ENCODE results near the gene MOB3B.

MOB3B gene

DNA sequence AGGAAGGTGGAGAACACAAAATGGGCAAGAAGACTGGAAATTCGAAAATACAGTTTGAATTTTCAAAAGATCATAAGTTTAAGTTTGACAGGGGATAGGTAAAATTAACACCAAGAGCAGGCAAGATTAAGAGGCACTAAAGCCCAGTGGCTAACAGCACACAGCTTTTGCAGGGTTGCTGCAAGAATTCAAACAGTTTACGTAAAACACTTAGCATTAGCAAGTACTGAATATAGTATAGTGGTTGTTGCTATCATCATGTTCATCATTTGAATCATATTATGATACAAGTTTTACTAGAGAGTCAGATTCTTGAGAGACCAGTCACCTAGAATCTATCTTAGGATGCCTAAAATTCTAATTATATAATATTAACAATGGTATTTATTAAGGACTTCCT lies 66.8 kb downstream of the MOB3B start:
- H3K4me3 ChIP-seq (ENCODE audit: low read depth, low read length) = no peak overlapping the region
- TF ChIP-seq, protein P1, sequence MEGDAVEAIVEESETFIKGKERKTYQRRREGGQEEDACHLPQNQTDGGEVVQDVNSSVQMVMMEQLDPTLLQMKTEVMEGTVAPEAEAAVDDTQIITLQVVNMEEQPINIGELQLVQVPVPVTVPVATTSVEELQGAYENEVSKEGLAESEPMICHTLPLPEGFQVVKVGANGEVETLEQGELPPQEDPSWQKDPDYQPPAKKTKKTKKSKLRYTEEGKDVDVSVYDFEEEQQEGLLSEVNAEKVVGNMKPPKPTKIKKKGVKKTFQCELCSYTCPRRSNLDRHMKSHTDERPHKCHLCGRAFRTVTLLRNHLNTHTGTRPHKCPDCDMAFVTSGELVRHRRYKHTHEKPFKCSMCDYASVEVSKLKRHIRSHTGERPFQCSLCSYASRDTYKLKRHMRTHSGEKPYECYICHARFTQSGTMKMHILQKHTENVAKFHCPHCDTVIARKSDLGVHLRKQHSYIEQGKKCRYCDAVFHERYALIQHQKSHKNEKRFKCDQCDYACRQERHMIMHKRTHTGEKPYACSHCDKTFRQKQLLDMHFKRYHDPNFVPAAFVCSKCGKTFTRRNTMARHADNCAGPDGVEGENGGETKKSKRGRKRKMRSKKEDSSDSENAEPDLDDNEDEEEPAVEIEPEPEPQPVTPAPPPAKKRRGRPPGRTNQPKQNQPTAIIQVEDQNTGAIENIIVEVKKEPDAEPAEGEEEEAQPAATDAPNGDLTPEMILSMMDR (IDR thresholded peaks at IDR 0.05; ENCODE audit: borderline replicate concordance, insufficient read depth, low read depth, low read length) = no peak

DNA sequence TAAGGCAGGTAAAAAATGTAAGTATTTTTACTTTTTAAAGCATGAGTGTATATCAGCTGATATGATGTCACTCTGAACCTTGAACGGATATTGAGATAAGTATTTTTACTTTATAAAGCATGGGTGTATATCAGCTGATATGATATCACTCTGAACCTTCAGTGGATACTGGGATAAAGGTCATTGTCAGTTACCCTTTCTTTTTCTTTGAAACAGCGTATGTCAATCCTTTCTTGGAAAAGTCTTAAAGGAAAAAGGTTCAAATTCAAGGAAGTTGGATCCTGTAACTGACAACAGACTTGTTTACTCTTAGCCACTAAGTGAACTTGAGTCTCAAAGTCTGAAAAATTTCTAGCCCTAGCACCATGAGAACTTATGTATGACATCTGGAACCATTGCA lies 67.2 kb downstream of the MOB3B start:
- H3K4me3 ChIP-seq (ENCODE audit: low read depth, low read length) = no peak overlapping the region
- TF ChIP-seq, protein P1 (IDR thresholded peaks at IDR 0.05; ENCODE audit: borderline replicate concordance, insufficient read depth, low read depth, low read length) = no peak

DNA sequence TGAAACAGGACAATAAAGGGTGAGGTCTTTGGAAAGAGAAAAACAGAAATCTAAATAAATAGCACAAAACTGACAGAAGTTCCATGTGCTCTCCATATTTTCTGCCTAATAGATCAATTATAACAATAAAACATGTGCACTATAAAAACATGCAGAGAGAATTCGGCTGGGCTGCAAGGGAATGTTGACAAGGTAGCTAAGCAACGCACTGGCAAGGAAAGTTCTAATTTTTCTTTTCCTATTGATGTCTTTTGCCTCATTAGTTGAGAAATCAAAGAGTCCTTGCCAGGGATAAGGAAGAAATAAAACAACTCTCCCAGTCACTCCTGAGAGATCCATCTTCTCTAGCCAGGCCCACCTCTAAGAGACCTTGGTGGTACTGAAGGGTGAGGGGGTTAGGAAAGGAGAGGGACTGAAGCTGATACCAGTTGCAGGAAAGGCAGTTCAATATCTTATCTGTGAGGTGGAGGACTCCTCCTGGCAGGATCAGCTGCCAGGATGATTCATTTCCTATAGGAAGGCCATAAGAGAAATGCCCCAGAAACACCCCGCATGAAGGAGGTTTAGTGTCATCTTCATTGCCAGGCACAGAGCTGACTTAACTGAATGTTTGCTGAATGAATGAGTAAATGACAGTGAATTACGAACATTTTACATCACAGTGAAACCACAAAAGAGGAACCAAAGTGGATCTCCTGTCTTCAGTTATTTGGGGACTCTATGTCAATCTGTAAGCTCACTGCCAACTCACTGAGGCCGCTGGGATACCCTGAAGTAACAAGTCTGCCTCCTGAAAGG lies 69.2 kb downstream of the MOB3B start:
- no peak overlapping the region for H3K4me3 ChIP-seq (ENCODE audit: low read depth, low read length)
- TF ChIP-seq, protein P1 (IDR thresholded peaks at IDR 0.05; ENCODE audit: borderline replicate concordance, insufficient read depth, low read depth, low read length) = no peak

DNA sequence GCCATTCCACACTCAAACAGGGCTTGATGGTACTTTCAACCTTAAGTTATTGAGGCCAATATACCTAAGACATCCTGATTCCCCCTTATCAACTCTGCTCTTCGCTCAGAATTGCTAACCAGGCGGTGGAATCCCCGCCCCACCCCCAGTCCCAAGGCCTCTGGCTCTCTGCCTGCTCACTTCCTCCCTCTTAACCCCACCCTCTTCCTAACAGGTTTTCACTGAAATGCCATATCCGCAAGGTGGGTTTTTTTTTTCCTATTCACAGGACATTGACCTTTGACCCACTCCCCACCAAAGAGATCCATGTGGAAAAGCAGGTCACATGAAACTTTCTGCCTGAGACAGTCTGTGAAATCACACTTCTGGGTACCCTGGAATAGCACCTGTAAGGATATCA lies 72.2 kb downstream of the MOB3B start:
- TF ChIP-seq, protein P1 (IDR thresholded peaks at IDR 0.05; ENCODE audit: borderline replicate concordance, insufficient read depth, low read depth, low read length) = no peak
- no peak overlapping the region for H3K4me3 ChIP-seq (ENCODE audit: low read depth, low read length)

DNA sequence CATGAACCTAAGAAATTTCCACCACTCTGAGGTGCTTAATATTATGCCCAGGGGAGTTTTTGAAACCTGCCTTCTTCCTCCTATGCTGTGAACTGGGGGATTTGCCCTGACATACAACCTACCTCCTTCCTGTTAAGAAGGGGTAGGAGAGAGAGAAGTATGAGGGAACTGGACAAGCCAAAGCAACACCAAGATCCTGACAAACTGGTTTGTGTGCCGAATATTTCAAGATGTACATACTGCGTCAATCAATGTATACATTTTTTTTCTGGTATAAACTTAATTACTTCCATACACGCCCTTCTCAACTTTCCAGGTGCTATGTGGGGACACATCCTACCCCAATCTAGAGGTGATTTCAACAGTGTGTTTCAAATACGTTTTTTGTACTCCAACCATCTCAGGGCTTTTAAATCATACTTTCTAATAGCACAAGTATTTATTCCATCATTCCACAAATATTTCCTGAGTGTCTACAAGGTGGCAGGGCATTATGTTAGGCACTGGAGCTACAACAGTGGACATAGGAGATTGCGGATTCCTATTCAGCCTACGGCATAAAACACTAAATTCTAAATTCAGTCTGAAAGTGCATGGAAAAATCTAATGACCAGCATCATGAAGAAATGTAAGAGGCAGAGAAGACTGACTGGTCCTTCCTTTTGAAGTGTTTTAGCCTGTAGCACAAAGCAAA lies 75.6 kb downstream of the MOB3B start:
- TF ChIP-seq, protein P1 (IDR thresholded peaks at IDR 0.05; ENCODE audit: borderline replicate concordance, insufficient read depth, low read depth, low read length) = no peak
- H3K4me3 ChIP-seq (ENCODE audit: low read depth, low read length) = no peak overlapping the region

DNA sequence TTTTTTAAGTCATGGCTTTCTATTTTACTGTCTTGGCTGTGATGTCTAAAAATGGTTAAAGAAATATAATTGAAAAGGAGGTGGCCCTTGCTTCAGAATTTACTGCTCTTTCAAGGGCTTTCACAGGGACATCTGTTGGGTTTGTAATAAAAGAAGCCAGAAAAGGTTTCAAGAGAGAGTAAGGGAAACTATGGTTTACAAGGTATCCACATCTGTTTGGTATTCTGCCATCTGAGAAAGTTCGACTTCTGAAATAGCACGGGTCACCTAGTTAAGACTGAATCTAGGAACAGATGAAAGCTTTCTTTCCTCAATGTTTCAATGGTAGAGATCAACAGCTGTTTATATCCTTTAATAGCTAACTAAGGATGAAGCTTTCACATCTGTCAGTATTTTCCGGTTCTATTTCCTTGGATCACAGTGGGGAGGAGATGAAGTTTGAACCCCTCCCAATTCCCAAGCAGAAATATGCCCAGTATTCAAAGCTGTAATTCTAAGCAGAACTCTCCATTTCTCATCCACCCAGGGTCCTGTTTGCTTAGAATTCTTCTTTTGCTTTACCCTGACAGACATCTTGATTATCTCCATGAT lies 78.3 kb downstream of the MOB3B start:
- TF ChIP-seq, protein P1 (IDR thresholded peaks at IDR 0.05; ENCODE audit: borderline replicate concordance, insufficient read depth, low read depth, low read length) = no peak
- no peak overlapping the region for H3K4me3 ChIP-seq (ENCODE audit: low read depth, low read length)

All from GM12875 (cell line).